NCI-H82 treated with DMSO at 0.1 percent for 48 hours (cell line): ENCODE results near the gene DCDC2.
"Not testable (repeated sequence)": the region's sequence is repeated elsewhere in the genome, so short reads cannot be mapped to it uniquely, and the experiment has no call there.

Source experiments
- DNase-seq: peaks from one replicate; lab custom pipeline; 2025; ENCODE audit not compliant: unreplicated experiment; lab: John Stamatoyannopoulos, UW

Gene DCDC2

GRCh38 chr6:24357336-24358218 is at the start of gene DCDC2:
TSS of gene DCDC2 (minus strand) at chr6:24358059. CDS start at chr6:24357750, 309 bp downstream.
- no peak for DNase-seq

GRCh38 chr6:24405262-24405661 is 47.4 kb upstream of the DCDC2 start:
- no peak for DNase-seq

GRCh38 chr6:24403501-24403824 is 45.6 kb upstream of the DCDC2 start:
- DNase-seq = peak; percentile 26

- DNase-seq = peak; percentile 64
These were observed 45.0 kb upstream of the DCDC2 start, which contains the start of gene MRS2 for GRCh38 chr6:24402697-24403500. TSS of gene MRS2 (plus strand) at chr6:24402936. CDS start at chr6:24403047, 111 bp downstream.

- DNase-seq = no peak
These were observed 43.6 kb upstream of the DCDC2 start for GRCh38 chr6:24401458-24401857.

- not testable (repeated sequence) for DNase-seq
These were observed 42.5 kb upstream of the DCDC2 start for GRCh38 chr6:24400045-24401039.

- DNase-seq = peak; percentile 43
These were observed 39.8 kb upstream of the DCDC2 start for GRCh38 chr6:24397631-24398030.

- DNase-seq = no peak
These were observed 39.0 kb upstream of the DCDC2 start for GRCh38 chr6:24396824-24397223.

GRCh38 chr6:24394780-24395437 is 37.0 kb upstream of the DCDC2 start:
- no peak for DNase-seq

- DNase-seq = peak; percentile 58
These were observed 36.4 kb upstream of the DCDC2 start for GRCh38 chr6:24394061-24394779.

- DNase-seq = no peak
These were observed 34.0 kb upstream of the DCDC2 start for GRCh38 chr6:24391756-24392405.

GRCh38 chr6:24391208-24391607 is 33.3 kb upstream of the DCDC2 start:
- DNase-seq = no peak

GRCh38 chr6:24387818-24388217 is 30.0 kb upstream of the DCDC2 start:
- DNase-seq = no peak

- DNase-seq = no peak
These were observed 27.8 kb upstream of the DCDC2 start for GRCh38 chr6:24385536-24386269.

GRCh38 chr6:24384369-24385130 is 26.7 kb upstream of the DCDC2 start:
- not testable (repeated sequence) for DNase-seq

GRCh38 chr6:24382891-24383494 is 25.1 kb upstream of the DCDC2 start:
- not testable (repeated sequence) for DNase-seq

GRCh38 chr6:24382220-24382540 is 24.3 kb upstream of the DCDC2 start:
- DNase-seq = no peak
